Smooth muscle cell (in vitro differentiated cells): ENCODE results near the gene BRWD1. TPM values are rescaled to one million over a fixed set of nuclear protein-coding genes. Genes with fewer than 3 reads are reported as not detected.

Experiments
- DNase-seq: peaks from one replicate; lab custom pipeline; 2025; ENCODE audit not compliant: unreplicated experiment; lab: John Stamatoyannopoulos, UW
- H2AFZ ChIP-seq: fragments of 200-600 bp; sonication (generic); 2 replicates; pipeline ENCODE4 v1.6.0; 2016; ENCODE audit warnings: antibody characterized with exemption, low read depth, mild to moderate bottlenecking
- H3F3A ChIP-seq: fragments of 200-600 bp; sonication (generic); 2 replicates; pipeline ENCODE4 v1.6.0; 2017; ENCODE audit warnings: antibody characterized with exemption, low read depth
- H3K27ac ChIP-seq: fragments of 200-600 bp; sonication (generic); 2 replicates; pipeline ENCODE4 v1.5.1; 2016; ENCODE audit warnings: low read depth, mild to moderate bottlenecking
- H3K27me3 ChIP-seq: fragments of 200-600 bp; sonication (generic); 2 replicates; pipeline ENCODE4 v1.6.1; 2016; ENCODE audit warnings: low read depth, mild to moderate bottlenecking
- H3K36me3 ChIP-seq: fragments of 200-600 bp; sonication (generic); 2 replicates; pipeline ENCODE4 v1.5.1; 2016; ENCODE audit warnings: low read depth
- H3K4me1 ChIP-seq: fragments of 200-600 bp; sonication (generic); 2 replicates; pipeline ENCODE4 v1.5.1; 2016; ENCODE audit warnings: low read depth
- H3K4me2 ChIP-seq: fragments of 200-600 bp; sonication (generic); 2 replicates; pipeline ENCODE4 v1.6.0; 2016; ENCODE audit warnings: mild to moderate bottlenecking
- H3K4me3 ChIP-seq: fragments of 200-600 bp; sonication (generic); 2 replicates; pipeline ENCODE4 v1.5.1; 2016; ENCODE audit warnings: mild to moderate bottlenecking
- H3K79me2 ChIP-seq: fragments of 200-600 bp; sonication (generic); 2 replicates; pipeline ENCODE4 v1.6.0; 2016; ENCODE audit warnings: low read depth, mild to moderate bottlenecking
- H3K9ac ChIP-seq: fragments of 200-600 bp; sonication (generic); 2 replicates; pipeline ENCODE4 v1.6.0; 2016; ENCODE audit warnings: low read depth
- H3K9me3 ChIP-seq: fragments of 200-600 bp; sonication (generic); replicated peaks from 2 replicates; pipeline ENCODE4 v1.5.1; 2016; ENCODE audit warnings: low read depth
- H4K20me1 ChIP-seq: fragments of 200-600 bp; sonication (generic); 2 replicates; pipeline ENCODE4 v1.6.0; 2016; ENCODE audit warnings: low read depth
- WGBS: methylation state at CpG from one replicate; pipeline ENCODE4 v1.1.7; 2016; ENCODE audit warnings: low lambda C conversion rate; 5-methylcytosine and 5-hydroxymethylcytosine counted together
- polyA plus RNA-seq: library from polyadenylated mRNA; unstranded; fragments of >200 nt; fragmentation: Nextera tagmentation; extraction: Ambion mirVana; gene quantifications from 2 replicates; pipeline ENCODE4 v1.2.1, GENCODE V29; 2016
- total RNA-seq: library from RNA; depleted of rRNA; stranded (reverse); fragments of >200 nt; gene quantifications from 2 replicates; pipeline ENCODE4 v1.2.3, GENCODE V29; 2014
- TF ChIP-seq, protein P1 (sequence below): fragments of 200-600 bp; sonication (generic); IDR thresholded peaks from 2 replicates; pipeline ENCODE4 v1.5.1; 2017; ENCODE audit warnings: borderline replicate concordance, mild to moderate bottlenecking, antibody characterized with exemption; ENCODE audit not compliant: insufficient read depth, poor library complexity, severe bottlenecking

Gene BRWD1
- total and polyA plus RNA-seq, 2 experiments from 2014 or later, result 19.0 to 51.0 TPM

DNA sequence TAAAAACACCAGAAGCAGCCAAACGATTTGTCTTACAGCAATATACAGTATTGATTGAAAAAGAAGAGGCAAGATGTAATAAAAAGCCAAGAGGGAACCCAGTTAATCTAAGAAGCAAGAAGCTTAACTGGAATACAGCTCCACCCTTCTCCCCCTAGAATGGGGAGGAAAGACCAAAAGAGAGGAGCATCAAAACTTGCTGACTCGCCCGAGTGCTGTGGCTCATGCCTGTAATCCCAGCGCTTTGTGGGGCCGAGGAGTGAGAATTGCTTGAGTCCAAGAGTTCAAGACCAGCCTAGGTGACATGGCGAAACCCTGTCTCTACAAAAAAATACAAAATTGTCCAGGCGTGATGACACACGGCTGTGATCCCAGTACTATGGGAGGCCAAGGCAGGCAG, 32.2 kb downstream of the BRWD1 start:
- Histone ChIP-seq H3K79me2 (peaks cover 4% of the 10 kb centered on the region), H3K27ac (no peak overlapping the region), H4K20me1 (peaks cover 9% of the 10 kb centered on the region), H3K4me1 (no peaks in the 10 kb centered on the region), H3K4me2 (no peak overlapping the region), H3K36me3 (peaks cover 5% of the 10 kb centered on the region), H3K27me3 (no peaks in the 10 kb centered on the region), H2AFZ (no peak overlapping the region), H3K9me3 (no peaks in the 10 kb centered on the region), H3K4me3 (no peak overlapping the region), H3F3A (no peaks in the 10 kb centered on the region), H3K9ac (no peak overlapping the region)
- 91% methylated on average over 8 of the region's 8 CpGs for WGBS
- TF ChIP-seq, protein P1, sequence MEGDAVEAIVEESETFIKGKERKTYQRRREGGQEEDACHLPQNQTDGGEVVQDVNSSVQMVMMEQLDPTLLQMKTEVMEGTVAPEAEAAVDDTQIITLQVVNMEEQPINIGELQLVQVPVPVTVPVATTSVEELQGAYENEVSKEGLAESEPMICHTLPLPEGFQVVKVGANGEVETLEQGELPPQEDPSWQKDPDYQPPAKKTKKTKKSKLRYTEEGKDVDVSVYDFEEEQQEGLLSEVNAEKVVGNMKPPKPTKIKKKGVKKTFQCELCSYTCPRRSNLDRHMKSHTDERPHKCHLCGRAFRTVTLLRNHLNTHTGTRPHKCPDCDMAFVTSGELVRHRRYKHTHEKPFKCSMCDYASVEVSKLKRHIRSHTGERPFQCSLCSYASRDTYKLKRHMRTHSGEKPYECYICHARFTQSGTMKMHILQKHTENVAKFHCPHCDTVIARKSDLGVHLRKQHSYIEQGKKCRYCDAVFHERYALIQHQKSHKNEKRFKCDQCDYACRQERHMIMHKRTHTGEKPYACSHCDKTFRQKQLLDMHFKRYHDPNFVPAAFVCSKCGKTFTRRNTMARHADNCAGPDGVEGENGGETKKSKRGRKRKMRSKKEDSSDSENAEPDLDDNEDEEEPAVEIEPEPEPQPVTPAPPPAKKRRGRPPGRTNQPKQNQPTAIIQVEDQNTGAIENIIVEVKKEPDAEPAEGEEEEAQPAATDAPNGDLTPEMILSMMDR, result no peak
- DNase-seq, result no peak

DNA sequence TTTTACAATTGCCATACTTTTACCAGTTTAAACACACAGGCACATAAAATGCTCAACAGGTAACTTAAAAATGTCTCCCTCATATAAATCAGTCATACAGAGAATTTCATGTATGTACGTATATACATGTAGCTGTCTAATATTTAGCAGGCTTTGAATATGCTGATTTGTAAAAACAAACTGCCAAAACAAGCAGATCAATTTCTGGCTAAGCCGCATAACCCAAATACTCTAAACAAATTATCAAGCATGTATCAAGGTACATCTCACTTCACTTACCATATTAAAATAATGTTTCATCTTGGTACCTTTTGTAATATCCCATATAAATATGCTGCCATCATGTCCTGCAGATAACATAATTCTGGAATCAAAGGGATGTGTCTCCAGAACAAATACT, 43.8 kb downstream of the BRWD1 start:
- Histone ChIP-seq H3K4me1 (no peaks in the 10 kb centered on the region), H3K27me3 (no peaks in the 10 kb centered on the region), H3K4me2 (no peak overlapping the region), H2AFZ (no peak overlapping the region), H3K9me3 (no peaks in the 10 kb centered on the region), H3K4me3 (no peak overlapping the region), H3K36me3 (peaks cover 35% of the 10 kb centered on the region), H3K9ac (no peak overlapping the region), H3F3A (peaks cover 4% of the 10 kb centered on the region), H3K27ac (no peak overlapping the region), H4K20me1 (no peaks in the 10 kb centered on the region), H3K79me2 (no peaks in the 10 kb centered on the region)
- TF ChIP-seq, protein P1, result no peak
- DNase-seq, result no peak
- 95% methylated on average over 2 of the region's 2 CpGs for WGBS

- peaks cover 23% of the 10 kb centered on the region for H3K36me3 ChIP-seq
- H3K4me2 ChIP-seq, result no peak overlapping the region
- TF ChIP-seq, protein P1, result no peak
- H4K20me1 ChIP-seq, result peaks cover 22% of the 10 kb centered on the region
- no peaks in the 10 kb centered on the region for H3K4me1 ChIP-seq
- WGBS, result 50% methylated on average over 2 of the region's 2 CpGs
- no peaks in the 10 kb centered on the region for H3K9me3 ChIP-seq
- H3K4me3 ChIP-seq, result no peak overlapping the region
- peaks cover 12% of the 10 kb centered on the region for H3K79me2 ChIP-seq
- H3K27me3 ChIP-seq, result no peaks in the 10 kb centered on the region
- no peak overlapping the region for H2AFZ ChIP-seq
- H3K27ac ChIP-seq, result no peak overlapping the region
- no peak overlapping the region for H3K9ac ChIP-seq
- no peak for DNase-seq
- peaks cover 4% of the 10 kb centered on the region for H3F3A ChIP-seq
Measured at GRCh38 chr21:39265603-39266002, 47.8 kb downstream of the BRWD1 start.

GRCh38 chr21:39263372-39263771, 50.1 kb downstream of the BRWD1 start:
- Histone ChIP-seq H3K36me3 (peaks cover 18% of the 10 kb centered on the region), H2AFZ (no peak overlapping the region), H3K4me2 (no peak overlapping the region), H3K27ac (no peak overlapping the region), H3K27me3 (no peaks in the 10 kb centered on the region), H3K9me3 (no peaks in the 10 kb centered on the region), H3K79me2 (peaks cover 12% of the 10 kb centered on the region), H3K9ac (no peak overlapping the region), H3K4me3 (no peak overlapping the region), H3F3A (peaks cover 4% of the 10 kb centered on the region), H3K4me1 (no peaks in the 10 kb centered on the region), H4K20me1 (peaks cover 41% of the 10 kb centered on the region)
- DNase-seq, result no peak
- WGBS, result 98% methylated on average over 2 of the region's 2 CpGs
- TF ChIP-seq, protein P1, result no peak
